A549 (cell line): ENCODE measurements around the gene SLC1A3.

ENCODE experiments used
- EP300 ChIP-seq, 2 experiments: fragments of >200 bp; sonication (Bioruptor Twin); formaldehyde crosslinking; IDR thresholded peaks; 2 replicates in 1 of 2; 3 replicates in 1 of 2; pipeline ENCODE4 v1.6.1; 2016 to 2017
- TF ChIP-seq, protein P1 (sequence below): fragments of >200 bp; sonication (Bioruptor Twin); formaldehyde crosslinking; IDR thresholded peaks from 3 replicates; pipeline ENCODE4 v1.5.1; 2016

DNA sequence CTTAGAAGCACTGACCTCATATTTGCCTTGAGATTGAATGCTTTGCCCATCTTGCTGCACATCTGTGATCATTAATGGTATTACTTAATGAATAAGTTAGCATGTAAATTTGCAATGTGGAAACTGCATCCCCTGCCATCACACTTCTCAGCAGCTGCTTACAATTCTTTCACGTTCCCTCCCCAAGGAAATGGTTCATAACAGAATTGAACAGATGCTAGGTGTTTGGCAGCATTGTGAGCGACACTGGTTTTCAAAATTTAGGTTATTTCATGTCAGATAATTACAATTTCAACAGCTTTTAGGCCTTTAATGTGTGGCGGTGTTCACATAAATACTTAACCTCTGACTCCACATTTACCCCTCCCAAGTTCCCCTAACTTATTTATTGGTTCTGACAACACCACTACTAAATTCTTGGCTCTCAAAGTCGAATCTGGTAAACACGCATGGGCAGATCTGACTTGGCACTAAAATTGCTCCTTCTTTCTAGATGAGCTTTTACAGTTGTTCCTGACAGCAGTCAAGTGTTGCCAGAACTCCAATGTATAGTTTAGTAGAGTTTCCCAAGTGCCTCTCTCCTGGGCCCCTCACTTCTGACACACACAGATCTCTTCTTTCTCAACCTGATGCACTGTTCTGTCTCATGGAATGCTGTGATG, 46.8 kb downstream of the SLC1A3 start:
- TF ChIP-seq, protein P1, sequence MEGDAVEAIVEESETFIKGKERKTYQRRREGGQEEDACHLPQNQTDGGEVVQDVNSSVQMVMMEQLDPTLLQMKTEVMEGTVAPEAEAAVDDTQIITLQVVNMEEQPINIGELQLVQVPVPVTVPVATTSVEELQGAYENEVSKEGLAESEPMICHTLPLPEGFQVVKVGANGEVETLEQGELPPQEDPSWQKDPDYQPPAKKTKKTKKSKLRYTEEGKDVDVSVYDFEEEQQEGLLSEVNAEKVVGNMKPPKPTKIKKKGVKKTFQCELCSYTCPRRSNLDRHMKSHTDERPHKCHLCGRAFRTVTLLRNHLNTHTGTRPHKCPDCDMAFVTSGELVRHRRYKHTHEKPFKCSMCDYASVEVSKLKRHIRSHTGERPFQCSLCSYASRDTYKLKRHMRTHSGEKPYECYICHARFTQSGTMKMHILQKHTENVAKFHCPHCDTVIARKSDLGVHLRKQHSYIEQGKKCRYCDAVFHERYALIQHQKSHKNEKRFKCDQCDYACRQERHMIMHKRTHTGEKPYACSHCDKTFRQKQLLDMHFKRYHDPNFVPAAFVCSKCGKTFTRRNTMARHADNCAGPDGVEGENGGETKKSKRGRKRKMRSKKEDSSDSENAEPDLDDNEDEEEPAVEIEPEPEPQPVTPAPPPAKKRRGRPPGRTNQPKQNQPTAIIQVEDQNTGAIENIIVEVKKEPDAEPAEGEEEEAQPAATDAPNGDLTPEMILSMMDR = no peak
- TF ChIP-seq EP300 (IDR thresholded peaks at IDR 0.05) = no peak
